B cell (primary cell): Measurements from ENCODE around the gene TOPBP1. TPM values are rescaled to one million over a fixed set of nuclear protein-coding genes. Genes with fewer than 3 reads are reported as not detected.

Experiments used
- ATAC-seq: fragments of 200-7000 bp; cut with Tn5 transposase; one replicate; pipeline ENCODE4 v1.10.0; 2021; ENCODE audit warnings: low read depth, mild to moderate bottlenecking, moderate number of reproducible peaks, moderate library complexity
- CTCF ChIA-PET: fragments of 350-600 bp; sonication (Branson Sonifier 250); formaldehyde crosslinking; loops from one replicate; lab custom pipeline; 2021; ENCODE audit warnings: antibody characterized with exemption, inconsistent platforms; lab: Charles Lee
- POLR2A ChIA-PET: fragments of 350-600 bp; sonication (Branson Sonifier 250); formaldehyde crosslinking; loops from one replicate; lab custom pipeline; 2021; ENCODE audit warnings: antibody characterized with exemption; lab: Charles Lee
- DNase-seq: peaks from one replicate; pipeline ENCODE4 v3.0.0; 2013
- H2AFZ ChIP-seq: 2 replicates; pipeline ENCODE4 v1.6.1; 2012; ENCODE audit warnings: mild to moderate bottlenecking, low read depth, low read length; ENCODE audit not compliant: insufficient read depth, poor library complexity, severe bottlenecking
- H3K27ac ChIP-seq, 2 donors: 1 replicate in 1 of 2; 2 replicates in 1 of 2; pipeline ENCODE4 v1.5.1; 2012 to 2013; ENCODE audit warnings: low read length in 2 of 2, mild to moderate bottlenecking in 2 of 2, moderate library complexity in 1 of 2
- H3K27me3 ChIP-seq, 4 experiments: fragments of 200-600 bp in 1 of 4; sonication (generic) in 1 of 4; replicated peaks in 1 of 4; 1 replicate in 2 of 4; 2 replicates in 2 of 4; pipeline versions ENCODE4 v1.6.1 to v1.7.0; 2013 to 2016; ENCODE audit warnings: low read length in 3 of 4, mild to moderate bottlenecking in 2 of 4, mixed read lengths in 1 of 4, moderate library complexity in 1 of 4; ENCODE audit not compliant: insufficient read depth in 4 of 4, control insufficient read depth in 3 of 4; ENCODE audit errors: control extremely low read depth in 1 of 4
- H3K36me3 ChIP-seq, 2 experiments: replicated peaks in 1 of 2; 1 replicate in 1 of 2; 2 replicates in 1 of 2; pipeline versions ENCODE4 v1.6.1 to v1.7.1; 2013; ENCODE audit warnings: low read length in 1 of 2; ENCODE audit not compliant: insufficient read depth in 2 of 2, control insufficient read depth in 1 of 2; ENCODE audit errors: control extremely low read depth in 1 of 2, extremely low read depth in 1 of 2
- H3K4me1 ChIP-seq, 2 donors: fragments of 200-600 bp in 1 of 2; sonication (generic) in 1 of 2; 1 replicate in 1 of 2; 2 replicates in 1 of 2; pipeline versions ENCODE4 v1.5.1 to v1.6.1; 2013 to 2017; ENCODE audit warnings: low read length in 2 of 2; ENCODE audit not compliant: control insufficient read depth in 2 of 2, insufficient read depth in 2 of 2
- H3K4me2 ChIP-seq: replicated peaks from 2 replicates; pipeline ENCODE3; 2012; ENCODE audit warnings: mild to moderate bottlenecking, low read depth, low read length; ENCODE audit not compliant: poor library complexity, severe bottlenecking
- H3K4me3 ChIP-seq, 5 experiments: fragments of 200-600 bp in 1 of 5; sonication (generic) in 1 of 5; 1 replicate in 3 of 5; 2 replicates in 2 of 5; pipeline versions ENCODE4 v1.5.1 to v1.7.0; 2011 to 2016; ENCODE audit warnings: low read length in 4 of 5, mild to moderate bottlenecking in 4 of 5, low read depth in 2 of 5, control low read depth in 1 of 5, moderate library complexity in 1 of 5; ENCODE audit not compliant: insufficient read depth in 1 of 5; ENCODE audit errors: control extremely low read depth in 1 of 5, extremely low read depth in 1 of 5
- H3K79me2 ChIP-seq: fragments of 200-600 bp; sonication (generic); one replicate; pipeline ENCODE4 v1.6.0; 2016; ENCODE audit warnings: low read length; ENCODE audit not compliant: control insufficient read depth, insufficient read depth
- H3K9ac ChIP-seq: fragments of 200-600 bp; sonication (generic); 2 replicates; pipeline ENCODE4 v1.6.1; 2017; ENCODE audit warnings: mild to moderate bottlenecking, low read length, moderate library complexity
- H3K9me3 ChIP-seq, 3 donors: one replicate each; pipeline versions ENCODE4 v1.6.1 to v1.7.1; 2013; ENCODE audit warnings: low read length in 2 of 3; ENCODE audit not compliant: control insufficient read depth in 2 of 3, insufficient read depth in 1 of 3; ENCODE audit errors: control extremely low read depth in 1 of 3
- H4K20me1 ChIP-seq: 2 replicates; pipeline ENCODE4 v1.6.0; 2012; ENCODE audit warnings: mild to moderate bottlenecking, low read length; ENCODE audit not compliant: insufficient read depth, control insufficient read depth, poor library complexity, severe bottlenecking
- H3K27ac Mint-ChIP-seq: one replicate; pipeline ENCODE4 v1.8.0; 2021; ENCODE audit warnings: mixed read lengths
- H3K27me3 Mint-ChIP-seq: one replicate; pipeline ENCODE4 v1.8.0; 2021; ENCODE audit warnings: mixed read lengths
- H3K4me1 Mint-ChIP-seq: one replicate; pipeline ENCODE4 v1.8.0; 2021; ENCODE audit warnings: mixed read lengths
- H3K4me3 Mint-ChIP-seq: one replicate; pipeline ENCODE4 v1.8.0; 2021; ENCODE audit warnings: mixed read lengths
- H3K9me3 Mint-ChIP-seq: one replicate; pipeline ENCODE4 v1.8.0; 2022; ENCODE audit warnings: mixed read lengths; ENCODE audit not compliant: insufficient read depth
- CTCF ChIP-seq: fragments of 200-600 bp; IDR thresholded peaks from one replicate; pipeline ENCODE4 v1.8.0; 2022; ENCODE audit warnings: antibody characterized with exemption, mild to moderate bottlenecking
- EZH2 ChIP-seq: IDR thresholded peaks from 2 replicates; pipeline ENCODE4 v1.6.1; 2012; ENCODE audit warnings: borderline replicate concordance, low read depth, mild to moderate bottlenecking, moderate library complexity, low read length; ENCODE audit not compliant: insufficient read depth, poor library complexity, severe bottlenecking
- WGBS: methylation state at CpG from one replicate; pipeline ENCODE4 v1.1.5; 2013; ENCODE audit warnings: missing lambda C conversion rate; ENCODE audit not compliant: insufficient coverage; 5-methylcytosine and 5-hydroxymethylcytosine counted together
- intact Hi-C: fragments of 100-400 bp; cut with micrococcal nuclease; formaldehyde crosslinking; loops from one replicate; pipeline ENCODE4 v1.10.0; 2022
- polyA plus RNA-seq: library from polyadenylated mRNA; depleted of rRNA; stranded (reverse); fragments of >200 nt; gene quantifications from 2 replicates; pipeline ENCODE4 v1.2.3, GENCODE V29; 2012
- total RNA-seq, 2 donors: library from RNA; stranded (reverse); fragments of 120-200 nt in 1 of 2; gene quantifications; 1 replicate in 1 of 2; 2 replicates in 1 of 2; pipeline versions ENCODE4 v1.2.3 to v1.2.4, GENCODE V29; 2013 to 2022

TOPBP1 gene
- total and polyA plus RNA-seq, 2 donors (not counting 1 experiment from before 2014, with no cell fraction given) = 34.2 to 53.7 TPM

DNA sequence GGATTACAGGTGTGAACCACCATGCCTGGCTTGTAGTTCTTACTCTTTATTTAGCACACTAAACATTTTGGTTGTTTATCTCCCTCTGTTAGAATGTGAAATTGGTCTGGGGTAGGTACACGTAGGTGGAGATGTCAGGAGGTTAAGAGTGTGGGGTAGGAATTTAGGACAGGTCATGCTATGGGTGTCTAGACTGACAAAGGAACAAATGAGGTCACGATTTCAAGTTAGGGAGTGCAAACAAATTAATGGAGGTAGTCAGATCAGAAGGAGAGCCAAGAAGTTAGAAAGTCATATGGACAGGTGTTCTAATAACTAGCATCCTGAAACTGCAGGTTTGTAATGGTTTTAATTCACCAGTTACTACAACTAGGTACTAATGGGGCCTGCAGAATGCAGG lies 68.5 kb downstream of the TOPBP1 start:
- 91% methylated on average over 1 of the region's 2 CpGs for WGBS
- Histone ChIP-seq H3K4me3 (no peak overlapping the region), H3K27ac (no peak overlapping the region), H3K79me2 (no peaks in the 10 kb centered on the region), H3K36me3 (peaks cover 3 to 13% of the 10 kb centered on the region in 2 experiments), H4K20me1 (no peaks in the 10 kb centered on the region), H3K9me3 (no peaks in the 10 kb centered on the region), H3K27me3 (no peaks in the 10 kb centered on the region), H3K9ac (no peak overlapping the region), H3K4me2 (no peak overlapping the region), H3K4me1 (no peaks in the 10 kb centered on the region), H2AFZ (no peak overlapping the region)
- H3K4me3 Mint-ChIP-seq = no peak overlapping the region
- no peaks in the 10 kb centered on the region for H3K27me3 Mint-ChIP-seq
- POLR2A ChIA-PET = no interaction called here
- intact Hi-C loops = no loop called here
- CTCF ChIA-PET = no interaction called here
- peaks cover 5% of the 10 kb centered on the region for H3K4me1 Mint-ChIP-seq
- no peak for TF ChIP-seq CTCF
- no peak for TF ChIP-seq EZH2
- DNase-seq (no peak), ATAC-seq (no peak)
- H3K27ac Mint-ChIP-seq = no peak overlapping the region
- H3K9me3 Mint-ChIP-seq = no peaks in the 10 kb centered on the region

DNA sequence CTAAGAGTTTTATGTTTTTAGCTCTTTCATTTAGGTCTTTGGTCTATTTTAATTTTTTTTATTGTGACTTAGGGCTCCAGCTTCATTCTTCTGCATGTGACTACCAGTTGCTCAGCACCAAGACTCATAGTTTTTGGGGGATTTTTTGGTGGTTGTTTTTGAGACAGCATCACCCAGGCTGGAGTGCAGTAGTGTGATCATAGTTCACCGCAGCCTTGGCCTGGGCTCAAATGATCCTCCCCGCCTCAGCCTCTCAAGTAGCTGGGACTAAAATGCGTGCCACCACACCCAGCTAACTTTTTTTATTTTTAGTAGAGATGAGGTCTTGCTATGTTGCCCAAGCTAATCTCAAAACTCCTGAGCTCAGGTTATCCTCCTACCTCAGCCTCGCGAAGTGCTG lies 68.9 kb downstream of the TOPBP1 start:
- Mint-ChIP-seq H3K27me3 (no peaks in the 10 kb centered on the region), H3K4me3 (no peak overlapping the region), H3K9me3 (no peaks in the 10 kb centered on the region), H3K27ac (no peak overlapping the region), H3K4me1 (peaks cover 8% of the 10 kb centered on the region)
- no peak overlapping the region for H3K9ac ChIP-seq
- DNase-seq = no peak
- TF ChIP-seq CTCF (no peak), EZH2 (no peak)
- ChIA-PET POLR2A (interaction anchor here (0.6 kb wide), 1 partner anchor 22 kb away, joined by 4 read pairs; no protein-coding TSS in a partner anchor), CTCF (no interaction called here)
- H3K4me2 ChIP-seq = no peak overlapping the region
- no peaks in the 10 kb centered on the region for H3K27me3 ChIP-seq
- ATAC-seq = no peak
- no peaks in the 10 kb centered on the region for H4K20me1 ChIP-seq
- intact Hi-C loops = no loop called here
- peaks cover 4 to 17% of the 10 kb centered on the region in 2 experiments for H3K36me3 ChIP-seq
- no peak overlapping the region for H2AFZ ChIP-seq
- no peaks in the 10 kb centered on the region for H3K9me3 ChIP-seq
- no peaks in the 10 kb centered on the region for H3K79me2 ChIP-seq
- H3K27ac ChIP-seq = no peak overlapping the region
- H3K4me1 ChIP-seq = no peaks in the 10 kb centered on the region
- no CpG with 5 or more reads among the region's 5 CpGs for WGBS
- H3K4me3 ChIP-seq = no peak overlapping the region
